ENCODE data around the gene DOCK9. TPM values are rescaled to one million over a fixed set of nuclear protein-coding genes. Genes with fewer than 3 reads are reported as not detected.

DOCK9 gene
- polyA plus RNA-seq, 3 donors = 0.01 TPM; not detected in 2

GRCh38 chr13:98846521-98846920 lies 131.3 kb downstream of the DOCK9 start:
- Histone ChIP-seq H3K9ac (ENCODE audit: insufficient read depth, low read length, poor library complexity, severe bottlenecking) (no peak overlapping the region), H2AFZ (ENCODE audit: insufficient read depth, low read depth, low read length, poor library complexity, severe bottlenecking) (no peak overlapping the region), H3K27ac (ENCODE audit: low read depth in 1 of 2, low read length in 2 of 2) (no peak overlapping the region), H3K9me3 (replicated peaks in 1 of 2; ENCODE audit: control insufficient read depth in 1 of 2, insufficient read depth in 1 of 2, low read length in 2 of 2) (no peaks in the 10 kb centered on the region), H3K79me2 (ENCODE audit: insufficient read depth, low read length) (no peaks in the 10 kb centered on the region), H4K20me1 (ENCODE audit: insufficient read depth, low read length) (no peaks in the 10 kb centered on the region), H3K4me2 (replicated peaks; ENCODE audit: extremely low read depth, low read length, poor library complexity, severe bottlenecking) (no peak overlapping the region), H3K27me3 (ENCODE audit: control insufficient read depth in 2 of 2, insufficient read depth in 2 of 2, low read length in 2 of 2) (peaks cover 6 to 11% of the 10 kb centered on the region in 2 donors), H3K4me3 (replicated peaks in 1 of 3; ENCODE audit: low read depth in 2 of 3, low read length in 3 of 3) (no peak overlapping the region), H3K36me3 (replicated peaks in 1 of 2; ENCODE audit: control insufficient read depth in 1 of 2, insufficient read depth in 2 of 2, low read length in 2 of 2) (no peaks in the 10 kb centered on the region), H3K4me1 (ENCODE audit: control insufficient read depth in 1 of 2, insufficient read depth in 2 of 2, low read length in 2 of 2) (no peaks in the 10 kb centered on the region)
- no peak overlapping the region for H3K27ac Mint-ChIP-seq
- no peaks in the 10 kb centered on the region for H3K36me3 Mint-ChIP-seq
- WGBS (ENCODE audit: insufficient coverage) = 93% methylated on average over 5 of the region's 5 CpGs
- peaks cover 6 to 15% (median 7%) of the 10 kb centered on the region in 3 donors for H3K27me3 Mint-ChIP-seq (ENCODE audit: low read depth in 3 of 3)
- no peak overlapping the region for H3K4me3 Mint-ChIP-seq
- no peak for DNase-seq
- H3K9me3 Mint-ChIP-seq = no peaks in the 10 kb centered on the region
- intact Hi-C loops (cut with micrococcal nuclease) = loop anchor here in 1 of 2 donors (10.0 kb wide), 1 partner anchor 402 kb away; no protein-coding TSS in a partner anchor
- TF ChIP-seq, protein P1, sequence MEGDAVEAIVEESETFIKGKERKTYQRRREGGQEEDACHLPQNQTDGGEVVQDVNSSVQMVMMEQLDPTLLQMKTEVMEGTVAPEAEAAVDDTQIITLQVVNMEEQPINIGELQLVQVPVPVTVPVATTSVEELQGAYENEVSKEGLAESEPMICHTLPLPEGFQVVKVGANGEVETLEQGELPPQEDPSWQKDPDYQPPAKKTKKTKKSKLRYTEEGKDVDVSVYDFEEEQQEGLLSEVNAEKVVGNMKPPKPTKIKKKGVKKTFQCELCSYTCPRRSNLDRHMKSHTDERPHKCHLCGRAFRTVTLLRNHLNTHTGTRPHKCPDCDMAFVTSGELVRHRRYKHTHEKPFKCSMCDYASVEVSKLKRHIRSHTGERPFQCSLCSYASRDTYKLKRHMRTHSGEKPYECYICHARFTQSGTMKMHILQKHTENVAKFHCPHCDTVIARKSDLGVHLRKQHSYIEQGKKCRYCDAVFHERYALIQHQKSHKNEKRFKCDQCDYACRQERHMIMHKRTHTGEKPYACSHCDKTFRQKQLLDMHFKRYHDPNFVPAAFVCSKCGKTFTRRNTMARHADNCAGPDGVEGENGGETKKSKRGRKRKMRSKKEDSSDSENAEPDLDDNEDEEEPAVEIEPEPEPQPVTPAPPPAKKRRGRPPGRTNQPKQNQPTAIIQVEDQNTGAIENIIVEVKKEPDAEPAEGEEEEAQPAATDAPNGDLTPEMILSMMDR (IDR thresholded peaks at IDR 0.05) = no peak
- no peaks in the 10 kb centered on the region for H3K4me1 Mint-ChIP-seq

DNA sequence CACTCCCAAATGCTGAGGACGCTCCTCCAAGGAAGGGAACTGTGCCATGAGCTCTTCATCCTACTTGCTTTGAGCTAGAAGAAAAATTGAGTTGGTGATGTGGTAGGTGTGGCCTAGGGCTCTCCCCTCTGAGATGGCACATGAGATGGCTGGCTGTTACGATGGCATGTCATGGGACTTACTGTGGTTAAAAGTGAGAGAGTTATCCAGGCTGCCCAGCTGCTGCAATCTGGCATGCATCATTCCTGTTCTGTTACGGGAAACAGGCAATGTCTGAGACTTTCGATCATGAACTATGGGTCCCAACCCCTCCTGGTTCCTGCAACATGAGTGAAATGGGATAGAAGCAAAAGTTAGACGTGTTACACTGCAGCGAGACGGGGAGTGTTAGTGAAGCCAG lies 132.1 kb downstream of the DOCK9 start:
- H4K20me1 ChIP-seq (ENCODE audit: insufficient read depth, low read length) = no peaks in the 10 kb centered on the region
- no peak overlapping the region for H3K9ac ChIP-seq (ENCODE audit: insufficient read depth, low read length, poor library complexity, severe bottlenecking)
- no peaks in the 10 kb centered on the region for H3K4me1 ChIP-seq (ENCODE audit: control insufficient read depth in 1 of 2, insufficient read depth in 2 of 2, low read length in 2 of 2)
- H3K27me3 ChIP-seq (ENCODE audit: control insufficient read depth in 2 of 2, insufficient read depth in 2 of 2, low read length in 2 of 2) = peaks cover 6 to 11% of the 10 kb centered on the region in 2 donors
- Mint-ChIP-seq H3K4me1 (no peaks in the 10 kb centered on the region), H3K9me3 (no peaks in the 10 kb centered on the region), H3K4me3 (peak overlapping the region in 1 of 2 donors; percentile 7), H3K27me3 (ENCODE audit: low read depth in 3 of 3) (peaks cover 6 to 16% (median 7%) of the 10 kb centered on the region in 3 donors), H3K36me3 (no peaks in the 10 kb centered on the region), H3K27ac (no peak overlapping the region)
- no peak overlapping the region for H3K4me3 ChIP-seq (replicated peaks in 1 of 3; ENCODE audit: low read depth in 2 of 3, low read length in 3 of 3)
- TF ChIP-seq, protein P1 (IDR thresholded peaks at IDR 0.05) = no peak
- DNase-seq = no peak
- H3K9me3 ChIP-seq (replicated peaks in 1 of 2; ENCODE audit: control insufficient read depth in 1 of 2, insufficient read depth in 1 of 2, low read length in 2 of 2) = no peaks in the 10 kb centered on the region
- intact Hi-C loops (cut with micrococcal nuclease) = loop anchor here in 1 of 2 donors (10.0 kb wide), 1 partner anchor 401 kb away; no protein-coding TSS in a partner anchor
- 79% methylated on average over 7 of the region's 7 CpGs for WGBS (ENCODE audit: insufficient coverage)
- H3K4me2 ChIP-seq (replicated peaks; ENCODE audit: extremely low read depth, low read length, poor library complexity, severe bottlenecking) = no peak overlapping the region
- H2AFZ ChIP-seq (ENCODE audit: insufficient read depth, low read depth, low read length, poor library complexity, severe bottlenecking) = no peak overlapping the region
- H3K36me3 ChIP-seq (replicated peaks in 1 of 2; ENCODE audit: control insufficient read depth in 1 of 2, insufficient read depth in 2 of 2, low read length in 2 of 2) = no peaks in the 10 kb centered on the region
- no peak overlapping the region for H3K27ac ChIP-seq (ENCODE audit: low read depth in 1 of 2, low read length in 2 of 2)
- no peaks in the 10 kb centered on the region for H3K79me2 ChIP-seq (ENCODE audit: insufficient read depth, low read length)

Measured in CD14-positive monocyte (primary cell).